ENCODE measurements around the gene ARHGAP33. TPM values are rescaled to one million over a fixed set of nuclear protein-coding genes. Genes with fewer than 3 reads are reported as not detected.

Gene ARHGAP33
- total and polyA plus RNA-seq, 2 of the 8 experiments (the other 6 are each of a cell fraction or from before 2014, with no cell fraction given), result 6.5 to 25.2 TPM

DNA sequence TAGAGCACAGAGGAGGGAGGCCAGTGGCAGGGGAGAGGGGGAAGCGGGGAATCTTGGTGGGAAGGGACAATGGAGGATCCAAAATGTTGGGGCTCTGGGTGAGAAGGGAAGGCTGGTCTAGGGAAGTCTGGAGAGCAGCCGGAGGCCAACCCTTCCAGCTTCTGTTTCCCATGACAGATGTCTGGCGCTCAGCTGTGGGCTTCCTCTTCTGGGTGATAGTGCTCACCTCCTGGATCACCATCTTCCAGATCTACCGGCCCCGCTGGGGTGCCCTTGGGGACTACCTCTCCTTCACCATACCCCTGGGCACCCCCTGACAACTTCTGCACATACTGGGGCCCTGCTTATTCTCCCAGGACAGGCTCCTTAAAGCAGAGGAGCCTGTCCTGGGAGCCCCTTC, 28.8 kb upstream of the ARHGAP33 start:
- H2BK120ac ChIP-seq (replicated peaks; ENCODE audit: low read depth, low read length), result no peak overlapping the region
- H3K4ac ChIP-seq (replicated peaks; ENCODE audit: insufficient read length, low read depth, low read length), result no peak overlapping the region
- FAIRE-seq (no peak), DNase-seq (ENCODE audit: low read depth in 1 of 2, low spot score in 2 of 2) (no peak)
- peak overlapping the region; percentile 65 to 95 (median 82); a peak in 6 of 8 replicates for H3K4me3 ChIP-seq (ENCODE audit: extremely low read depth in 1 of 4, insufficient read depth in 2 of 4, low read depth in 3 of 4, low read length in 4 of 4)
- TF ChIP-seq POLR2AphosphoS5 (IDR thresholded peaks at IDR 0.05; ENCODE audit: low read depth, low read length) (no peak), YY1 (IDR thresholded peaks at IDR 0.05; ENCODE audit: low read depth, low read length) (no peak)
- H3K4me2 ChIP-seq (ENCODE audit: insufficient read depth in 1 of 2, low read depth in 2 of 2, low read length in 2 of 2), result peak overlapping the region; percentile 59 to 69; a peak in 3 of 4 replicates
- no peaks in the 10 kb centered on the region for H3K9me3 ChIP-seq (ENCODE audit: insufficient read depth in 2 of 2, low read depth in 1 of 2, low read length in 1 of 2)
- H3K9ac ChIP-seq (replicated peaks in 1 of 4; ENCODE audit: extremely low read depth in 1 of 4, low read depth in 3 of 4, low read length in 3 of 4), result peak overlapping the region in 1 of 4 experiments; percentile 82; a peak in 1 of 7 replicates
- H3K36me3 ChIP-seq (ENCODE audit: control insufficient read depth in 2 of 4, insufficient read depth in 4 of 4, low read length in 3 of 4), result peaks cover 0 to 2% (median 0%) of the 10 kb centered on the region in 4 experiments; a peak in 1 of 8 replicates
- H3K79me1 ChIP-seq (ENCODE audit: low read depth, low read length), result no peaks in the 10 kb centered on the region; the same call in none of the 2 replicates
- POLR2A ChIA-PET (ENCODE audit: partially characterized antibody), result interaction anchor here (1.3 to 2.7 kb wide), 9 partner anchors 10 to 124 kb away, joined by 3 to 23 read pairs (median 5); partner anchors contain the start of genes ARHGAP33 and HSPB6
- no peak overlapping the region for H3K23ac ChIP-seq (ENCODE audit: insufficient read length)
- H2AFZ ChIP-seq (ENCODE audit: low read length), result no peak overlapping the region
- H4K8ac ChIP-seq (ENCODE audit: extremely low read depth, insufficient read depth, low read length), result no peak overlapping the region
- peaks cover 11% of the 10 kb centered on the region for H3K23me2 ChIP-seq (ENCODE audit: low read depth, low read length)
- 77% methylated on average over 5 of the region's 5 CpGs; no CpG with 5 or more reads in 1 of the 2 experiments for WGBS, 2 experiments (ENCODE audit: extremely low coverage in 1 of 2, insufficient coverage in 1 of 2, insufficient read length in 1 of 2, insufficient replicate concordance in 2 of 2, low coverage in 1 of 2, low lambda C conversion rate in 2 of 2, missing lambda C conversion rate in 1 of 2)
- H4K5ac ChIP-seq (ENCODE audit: insufficient read length, low read depth, low read length), result no peak overlapping the region
- H2BK5ac ChIP-seq (ENCODE audit: low read depth, low read length), result no peak overlapping the region
- no peak overlapping the region for H3K27ac ChIP-seq (ENCODE audit: low read depth, low read length)
- H3K56ac ChIP-seq (replicated peaks; ENCODE audit: insufficient read length, low read depth, low read length), result no peak overlapping the region
- H2BK12ac ChIP-seq (ENCODE audit: low read depth, low read length), result no peak overlapping the region
- H3K14ac ChIP-seq (ENCODE audit: insufficient read length), result no peak overlapping the region
- no peak overlapping the region for H2AK5ac ChIP-seq (ENCODE audit: low read depth, low read length)
- CTCF ChIA-PET (ENCODE audit: partially characterized antibody), result interaction anchor here (0.7 kb wide), 1 partner anchor 73 kb away, joined by 5 read pairs; no protein-coding TSS in a partner anchor
- H3K4me1 ChIP-seq (replicated peaks in 1 of 4; ENCODE audit: control insufficient read depth in 3 of 4, insufficient read depth in 4 of 4, low read length in 3 of 4), result peaks cover 0 to 4% (median 2%) of the 10 kb centered on the region in 4 experiments; a peak in 3 of 7 replicates
- no peak overlapping the region for H4K91ac ChIP-seq (replicated peaks; ENCODE audit: insufficient read length, low read length)
- H3K79me2 ChIP-seq (ENCODE audit: control insufficient read depth in 1 of 2, insufficient read depth in 2 of 2, low read length in 2 of 2), result peaks cover 0 to 7% of the 10 kb centered on the region in 2 experiments; a peak in 1 of 4 replicates
- H3K27me3 ChIP-seq (replicated peaks in 1 of 4; ENCODE audit: control insufficient read depth in 3 of 4, extremely low read depth in 1 of 4, insufficient read depth in 3 of 4, low read length in 3 of 4), result no peaks in the 10 kb centered on the region
- H2BK20ac ChIP-seq (ENCODE audit: low read length), result no peak overlapping the region
- H2BK15ac ChIP-seq (ENCODE audit: low read length), result no peak overlapping the region
- H4K20me1 ChIP-seq (replicated peaks in 1 of 2; ENCODE audit: control insufficient read depth in 1 of 2, insufficient read depth in 2 of 2, low read length in 2 of 2), result peaks cover 0 to 2% of the 10 kb centered on the region in 2 experiments
- no peak overlapping the region for H3K18ac ChIP-seq (ENCODE audit: extremely low read depth, low read length)
